Naive B cell (primary cell): ENCODE measurements around the gene MLF1. TPM values are rescaled to one million over a fixed set of nuclear protein-coding genes. Genes with fewer than 3 reads are reported as not detected.
A peak's percentile ranks its signal among the peaks of the same experiment; 100 is the strongest.

Source experiments
- ATAC-seq, 2 donors: fragments of 150-1000 bp; cut with Tn5 transposase; 2 replicates each; pipeline ENCODE4 v1.10.0; 2021; ENCODE audit warnings: low read depth in 2 of 2, mild to moderate bottlenecking in 2 of 2, moderate library complexity in 2 of 2
- DNase-seq: peaks from one replicate; pipeline ENCODE4 v3.0.0; 2022
- H3K27ac Mint-ChIP-seq, 6 donors: one replicate each; pipeline ENCODE4 v1.8.0; 2020 to 2022; ENCODE audit warnings: mild to moderate bottlenecking in 6 of 6, mixed read lengths in 6 of 6, moderate library complexity in 5 of 6, inconsistent platforms in 2 of 6
- H3K27me3 Mint-ChIP-seq, 3 donors: one replicate each; pipeline ENCODE4 v1.8.0; 2021 to 2022; ENCODE audit warnings: mixed read lengths in 3 of 3, mild to moderate bottlenecking in 1 of 3
- H3K36me3 Mint-ChIP-seq, 2 donors: one replicate each; pipeline ENCODE4 v1.8.0; 2020 to 2022; ENCODE audit warnings: mixed read lengths in 2 of 2, inconsistent platforms in 1 of 2, mild to moderate bottlenecking in 1 of 2
- H3K4me1 Mint-ChIP-seq, 3 donors: one replicate each; pipeline ENCODE4 v1.8.0; 2020 to 2022; ENCODE audit warnings: mixed read lengths in 3 of 3, inconsistent platforms in 1 of 3, mild to moderate bottlenecking in 1 of 3, moderate library complexity in 1 of 3
- H3K4me3 Mint-ChIP-seq, 8 donors: one replicate each; pipeline ENCODE4 v1.8.0; 2020 to 2022; ENCODE audit warnings: mild to moderate bottlenecking in 8 of 8, mixed read lengths in 8 of 8, moderate library complexity in 8 of 8, inconsistent platforms in 2 of 8
- H3K9me3 Mint-ChIP-seq, 7 donors: one replicate each; pipeline ENCODE4 v1.8.0; 2020 to 2022; ENCODE audit warnings: mixed read lengths in 7 of 7, mild to moderate bottlenecking in 5 of 7, inconsistent platforms in 2 of 7, moderate library complexity in 1 of 7
- polyA plus RNA-seq, 6 donors: library from polyadenylated mRNA; unstranded; fragments of 300-500 nt; fragmentation: Illumina TruSeq; gene quantifications; one replicate each; pipeline ENCODE4 v1.2.3, GENCODE V29; 2021; ENCODE audit warnings: low read depth in 6 of 6

MLF1 gene
- polyA plus RNA-seq, 6 donors from 2014 or later, result 0.35 to 1.4 (median 0.59) TPM; not detected in 2

GRCh38 chr3:158617982-158618875, 47.2 kb downstream of the MLF1 start:
- peaks cover 12 to 17% (median 16%) of the 10 kb centered on the region in 3 donors for H3K27me3 Mint-ChIP-seq
- peaks cover 9 to 57% (median 25%) of the 10 kb centered on the region in 7 donors for H3K9me3 Mint-ChIP-seq
- H3K4me1 Mint-ChIP-seq, result no peaks in the 10 kb centered on the region
- H3K36me3 Mint-ChIP-seq, result peaks cover 8% of the 10 kb centered on the region in 2 donors
- H3K4me3 Mint-ChIP-seq, result no peak overlapping the region
- ATAC-seq, result no peak
- no peak overlapping the region for H3K27ac Mint-ChIP-seq
- DNase-seq, result no peak

GRCh38 chr3:158625881-158626280, 54.9 kb downstream of the MLF1 start:
- ATAC-seq, result no peak
- no peaks in the 10 kb centered on the region for H3K4me1 Mint-ChIP-seq
- DNase-seq, result no peak
- H3K36me3 Mint-ChIP-seq, result peaks cover 0 to 8% of the 10 kb centered on the region in 2 donors
- no peak overlapping the region for H3K27ac Mint-ChIP-seq
- peaks cover 18 to 45% (median 43%) of the 10 kb centered on the region in 3 donors for H3K27me3 Mint-ChIP-seq
- H3K9me3 Mint-ChIP-seq, result peaks cover 3 to 13% (median 8%) of the 10 kb centered on the region in 7 donors
- no peak overlapping the region for H3K4me3 Mint-ChIP-seq

- Mint-ChIP-seq H3K9me3 (peaks cover 0 to 11% (median 0%) of the 10 kb centered on the region in 7 donors), H3K4me3 (no peak overlapping the region), H3K4me1 (no peaks in the 10 kb centered on the region), H3K36me3 (peaks cover 0 to 7% of the 10 kb centered on the region in 2 donors), H3K27me3 (peaks cover 20 to 56% (median 38%) of the 10 kb centered on the region in 3 donors), H3K27ac (no peak overlapping the region)
- DNase-seq, result no peak
- ATAC-seq, result no peak
Observed at GRCh38 chr3:158631981-158632380, 61.0 kb downstream of the MLF1 start.

- Mint-ChIP-seq H3K36me3 (no peaks in the 10 kb centered on the region), H3K4me1 (peaks cover 8 to 18% (median 14%) of the 10 kb centered on the region in 3 donors), H3K27ac (no peak overlapping the region), H3K27me3 (no peaks in the 10 kb centered on the region), H3K9me3 (no peaks in the 10 kb centered on the region), H3K4me3 (no peak overlapping the region)
- ATAC-seq, result no peak
- DNase-seq, result no peak
Observed at GRCh38 chr3:158640646-158641045, 69.7 kb downstream of the MLF1 start.

GRCh38 chr3:158642005-158642404, 71.0 kb downstream of the MLF1 start:
- H3K36me3 Mint-ChIP-seq, result no peaks in the 10 kb centered on the region
- peak overlapping the region in 1 of 6 donors; percentile 57 for H3K27ac Mint-ChIP-seq
- no peaks in the 10 kb centered on the region for H3K27me3 Mint-ChIP-seq
- peak overlapping the region in 1 of 8 donors; percentile 28 for H3K4me3 Mint-ChIP-seq
- DNase-seq (no peak), ATAC-seq (no peak)
- H3K4me1 Mint-ChIP-seq, result peaks cover 18 to 28% (median 24%) of the 10 kb centered on the region in 3 donors
- H3K9me3 Mint-ChIP-seq, result no peaks in the 10 kb centered on the region

GRCh38 chr3:158642474-158643210, 71.6 kb downstream of the MLF1 start:
- no peaks in the 10 kb centered on the region for H3K27me3 Mint-ChIP-seq
- peak overlapping the region in 1 of 6 donors; percentile 63 for H3K27ac Mint-ChIP-seq
- H3K4me3 Mint-ChIP-seq, result peak overlapping the region in 3 of 8 donors; percentile 28 to 60 (median 43)

GRCh38 chr3:158644345-158644908, 73.4 kb downstream of the MLF1 start, which contains the start of gene GFM1:
Gene GFM1 (plus strand): TSS chr3:158644527. CDS start chr3:158644635, 108 bp downstream.
- Mint-ChIP-seq H3K4me3 (peak within 1 kb of the TSS; percentile 90 to 100 (median 98)), H3K4me1 (peaks cover 18 to 30% (median 24%) of the 10 kb centered on the region in 3 donors), H3K9me3 (no peaks in the 10 kb centered on the region), H3K36me3 (no peaks in the 10 kb centered on the region), H3K27ac (peak within 1 kb of the TSS; percentile 91 to 98 (median 95)), H3K27me3 (no peaks in the 10 kb centered on the region)
- ATAC-seq (peak; percentile 91 to 93), DNase-seq (peak; percentile 88)

More at GRCh38 chr3:158642474-158643210, 71.6 kb downstream of the MLF1 start:
- ATAC-seq (no peak), DNase-seq (no peak)
- Mint-ChIP-seq H3K36me3 (no peaks in the 10 kb centered on the region), H3K4me1 (peaks cover 18 to 28% (median 24%) of the 10 kb centered on the region in 3 donors), H3K9me3 (no peaks in the 10 kb centered on the region)

- peak overlapping the region in 1 of 8 donors; percentile 45 for H3K4me3 Mint-ChIP-seq
- H3K27me3 Mint-ChIP-seq, result no peaks in the 10 kb centered on the region
- H3K36me3 Mint-ChIP-seq, result no peaks in the 10 kb centered on the region
Observed at GRCh38 chr3:158649791-158650190, 78.8 kb downstream of the MLF1 start.

GRCh38 chr3:158651192-158651591, 80.2 kb downstream of the MLF1 start:
- Mint-ChIP-seq H3K36me3 (peaks cover 0 to 4% of the 10 kb centered on the region in 2 donors), H3K27me3 (no peaks in the 10 kb centered on the region), H3K27ac (no peak overlapping the region), H3K4me1 (peaks cover 5 to 7% (median 6%) of the 10 kb centered on the region in 3 donors), H3K9me3 (no peaks in the 10 kb centered on the region), H3K4me3 (no peak overlapping the region)
- ATAC-seq, result no peak
- DNase-seq, result no peak

More at GRCh38 chr3:158649791-158650190, 78.8 kb downstream of the MLF1 start:
- peak overlapping the region in 1 of 6 donors; percentile 33 for H3K27ac Mint-ChIP-seq
- H3K4me1 Mint-ChIP-seq, result peaks cover 13 to 19% (median 15%) of the 10 kb centered on the region in 3 donors
- no peak for DNase-seq
- no peaks in the 10 kb centered on the region for H3K9me3 Mint-ChIP-seq
- ATAC-seq, result no peak

GRCh38 chr3:158652463-158652862, 81.5 kb downstream of the MLF1 start:
- no peaks in the 10 kb centered on the region for H3K9me3 Mint-ChIP-seq
- H3K27ac Mint-ChIP-seq, result no peak overlapping the region
- no peak overlapping the region for H3K4me3 Mint-ChIP-seq
- ATAC-seq (no peak), DNase-seq (no peak)
- no peaks in the 10 kb centered on the region for H3K27me3 Mint-ChIP-seq
- H3K4me1 Mint-ChIP-seq, result peaks cover 0 to 3% (median 0%) of the 10 kb centered on the region in 3 donors
- peaks cover 0 to 4% of the 10 kb centered on the region in 2 donors for H3K36me3 Mint-ChIP-seq
